Left lung (tissue), 10 donors: ENCODE measurements around the gene NDN. TPM values are rescaled to one million over a fixed set of nuclear protein-coding genes. Genes with fewer than 3 reads are reported as not detected.

ENCODE experiments used
- ATAC-seq: fragments of 200-7000 bp; cut with Tn5 transposase; one replicate; pipeline ENCODE4 v1.9.1; 2020; ENCODE audit warnings: moderate library complexity
- DNase-seq, 4 donors: peaks; one replicate each; pipeline ENCODE4 v3.0.0-alpha.2; 2013 to 2020
- H3K27ac ChIP-seq, 2 donors: fragments of 200-600 bp; sonication (generic) in 1 of 2; one replicate each; pipeline versions ENCODE4 v1.5.0 to v1.8.0; 2020 to 2021
- H3K27me3 ChIP-seq, 2 donors: fragments of 200-600 bp; sonication (generic) in 1 of 2; one replicate each; pipeline versions ENCODE4 v1.5.0 to v1.8.0; 2020 to 2021
- H3K36me3 ChIP-seq, 2 donors: fragments of 200-600 bp; sonication (generic) in 1 of 2; one replicate each; pipeline versions ENCODE4 v1.5.0 to v1.8.0; 2020 to 2021
- H3K4me1 ChIP-seq, 2 donors: fragments of 200-600 bp; one replicate each; pipeline ENCODE4 v1.8.0; 2021
- H3K4me3 ChIP-seq, 2 donors: fragments of 200-600 bp; sonication (generic) in 1 of 2; one replicate each; pipeline versions ENCODE4 v1.5.0 to v1.8.0; 2020 to 2021; ENCODE audit warnings: mild to moderate bottlenecking in 1 of 2
- H3K9me3 ChIP-seq, 2 donors: fragments of 200-600 bp; sonication (generic) in 1 of 2; one replicate each; pipeline versions ENCODE4 v1.5.0 to v1.8.0; 2020 to 2021
- intact Hi-C, 2 donors: fragments of 100-400 bp; cut with DNase I; formaldehyde crosslinking; loops; one replicate each; pipeline versions ENCODE4 v1.11.2 to v1.14.2; 2022
- polyA plus RNA-seq, 6 donors: library from polyadenylated mRNA; unstranded; fragments of 120-200 nt; gene quantifications; one replicate each; pipeline ENCODE4 v1.2.1, GENCODE V29; 2013; ENCODE audit not compliant: insufficient read length in 6 of 6
- total RNA-seq, 2 donors: library from RNA; stranded (reverse); fragmentation: NEBNext Ultra II Directional; extraction: Animal tissue kit (Norgen Biotek cat#: 25700); gene quantifications; one replicate each; pipeline ENCODE4 v1.2.1, GENCODE V29; 2021
- TF ChIP-seq, protein P1 (sequence below), 2 donors: fragments of 200-600 bp; sonication (generic) in 1 of 2; IDR thresholded peaks; one replicate each; pipeline versions ENCODE4 v1.5.0 to v1.8.0; 2021; ENCODE audit warnings: antibody characterized with exemption in 2 of 2
- donor health status: DM: no; HTN: yes; CAD: no.
- donor health status: DM: no; HTN: no; CAD: no.

NDN gene
- total and polyA plus RNA-seq, 8 donors, result 41.7 to 114 (median 91.2) TPM

DNA sequence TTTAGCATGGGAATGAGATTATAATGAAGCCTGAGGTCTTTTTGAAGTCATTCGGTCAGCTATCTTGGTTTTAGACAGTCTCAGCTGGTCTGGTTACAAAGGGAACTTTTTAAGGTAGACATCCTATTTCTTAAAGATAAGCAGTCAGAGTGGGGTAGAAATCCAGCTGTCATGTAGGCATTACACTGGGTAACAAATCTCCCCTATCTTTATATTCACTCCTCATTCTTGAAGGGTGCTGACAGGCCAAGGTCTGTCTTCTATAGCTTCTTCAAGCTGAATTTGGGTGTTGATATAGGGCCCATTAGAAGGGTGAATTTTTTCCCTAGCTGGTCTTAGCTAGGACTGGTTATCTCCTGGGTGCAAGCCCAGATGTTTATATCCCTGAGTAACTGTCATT lies 21.2 kb upstream of the NDN start:
- Histone ChIP-seq H3K27me3 (no peaks in the 10 kb centered on the region), H3K36me3 (no peaks in the 10 kb centered on the region), H3K4me1 (no peaks in the 10 kb centered on the region), H3K9me3 (peaks cover 0 to 22% of the 10 kb centered on the region in 2 donors), H3K27ac (no peak overlapping the region), H3K4me3 (no peak overlapping the region)
- intact Hi-C loops, result no loop called here
- no peak for DNase-seq
- ATAC-seq, result no peak
- TF ChIP-seq, protein P1, sequence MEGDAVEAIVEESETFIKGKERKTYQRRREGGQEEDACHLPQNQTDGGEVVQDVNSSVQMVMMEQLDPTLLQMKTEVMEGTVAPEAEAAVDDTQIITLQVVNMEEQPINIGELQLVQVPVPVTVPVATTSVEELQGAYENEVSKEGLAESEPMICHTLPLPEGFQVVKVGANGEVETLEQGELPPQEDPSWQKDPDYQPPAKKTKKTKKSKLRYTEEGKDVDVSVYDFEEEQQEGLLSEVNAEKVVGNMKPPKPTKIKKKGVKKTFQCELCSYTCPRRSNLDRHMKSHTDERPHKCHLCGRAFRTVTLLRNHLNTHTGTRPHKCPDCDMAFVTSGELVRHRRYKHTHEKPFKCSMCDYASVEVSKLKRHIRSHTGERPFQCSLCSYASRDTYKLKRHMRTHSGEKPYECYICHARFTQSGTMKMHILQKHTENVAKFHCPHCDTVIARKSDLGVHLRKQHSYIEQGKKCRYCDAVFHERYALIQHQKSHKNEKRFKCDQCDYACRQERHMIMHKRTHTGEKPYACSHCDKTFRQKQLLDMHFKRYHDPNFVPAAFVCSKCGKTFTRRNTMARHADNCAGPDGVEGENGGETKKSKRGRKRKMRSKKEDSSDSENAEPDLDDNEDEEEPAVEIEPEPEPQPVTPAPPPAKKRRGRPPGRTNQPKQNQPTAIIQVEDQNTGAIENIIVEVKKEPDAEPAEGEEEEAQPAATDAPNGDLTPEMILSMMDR (IDR thresholded peaks at IDR 0.05), result no peak

DNA sequence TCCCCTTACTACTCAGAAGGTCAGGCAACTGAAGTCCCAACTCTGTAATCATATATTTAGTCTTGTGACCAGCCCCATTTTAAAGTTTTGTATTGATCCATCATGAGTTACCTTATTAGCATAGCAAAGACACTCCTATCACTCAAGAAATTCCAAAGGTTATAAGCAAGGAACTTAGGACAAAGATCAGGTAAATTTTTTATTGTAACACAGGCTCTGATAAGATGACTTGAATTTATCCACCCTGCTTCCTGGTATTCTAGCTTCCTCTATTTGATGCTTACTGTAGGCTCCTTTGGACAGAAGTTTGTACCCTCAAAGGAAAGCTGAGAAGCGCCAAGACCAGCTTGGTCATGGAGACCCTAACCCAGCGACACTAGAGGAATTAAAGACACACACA lies 8.2 kb upstream of the NDN start:
- Histone ChIP-seq H3K9me3 (peaks cover 0 to 5% of the 10 kb centered on the region in 2 donors), H3K36me3 (no peaks in the 10 kb centered on the region), H3K27ac (no peak overlapping the region), H3K27me3 (no peaks in the 10 kb centered on the region), H3K4me1 (peaks cover 0 to 2% of the 10 kb centered on the region in 2 donors), H3K4me3 (no peak overlapping the region)
- ATAC-seq, result no peak
- no peak for DNase-seq
- TF ChIP-seq, protein P1 (IDR thresholded peaks at IDR 0.05), result no peak
- intact Hi-C loops, result loop anchor here in 1 of 2 donors (10.0 kb wide), 1 partner anchor 60 kb away; no protein-coding TSS in a partner anchor

DNA sequence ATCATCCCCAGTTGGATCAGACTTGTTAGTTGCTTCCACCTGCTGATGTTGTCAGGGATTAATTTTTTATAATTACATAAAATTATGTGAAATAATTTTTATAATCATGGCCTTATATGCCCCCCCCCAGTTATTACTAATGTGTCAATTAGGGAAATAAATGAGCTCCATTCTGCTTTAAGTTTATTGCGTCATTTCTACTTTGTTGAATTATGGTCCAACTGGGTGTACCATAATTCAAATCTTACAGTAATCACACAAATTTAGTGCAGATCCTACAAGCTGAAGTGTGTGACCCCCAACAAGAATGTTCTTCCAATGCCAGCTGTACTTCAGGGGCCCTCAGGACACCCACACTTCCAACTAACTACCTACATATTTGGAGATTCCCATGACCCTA lies 7.5 kb upstream of the NDN start:
- no peak for ATAC-seq
- no peaks in the 10 kb centered on the region for H3K36me3 ChIP-seq
- H3K27me3 ChIP-seq, result no peaks in the 10 kb centered on the region
- intact Hi-C loops, result loop anchor here in 1 of 2 donors (10.0 kb wide), 1 partner anchor 60 kb away; no protein-coding TSS in a partner anchor
- H3K4me3 ChIP-seq, result no peak overlapping the region
- TF ChIP-seq, protein P1 (IDR thresholded peaks at IDR 0.05), result no peak
- no peak overlapping the region for H3K27ac ChIP-seq
- H3K9me3 ChIP-seq, result peaks cover 0 to 5% of the 10 kb centered on the region in 2 donors
- no peak for DNase-seq
- peaks cover 0 to 6% of the 10 kb centered on the region in 2 donors for H3K4me1 ChIP-seq

DNA sequence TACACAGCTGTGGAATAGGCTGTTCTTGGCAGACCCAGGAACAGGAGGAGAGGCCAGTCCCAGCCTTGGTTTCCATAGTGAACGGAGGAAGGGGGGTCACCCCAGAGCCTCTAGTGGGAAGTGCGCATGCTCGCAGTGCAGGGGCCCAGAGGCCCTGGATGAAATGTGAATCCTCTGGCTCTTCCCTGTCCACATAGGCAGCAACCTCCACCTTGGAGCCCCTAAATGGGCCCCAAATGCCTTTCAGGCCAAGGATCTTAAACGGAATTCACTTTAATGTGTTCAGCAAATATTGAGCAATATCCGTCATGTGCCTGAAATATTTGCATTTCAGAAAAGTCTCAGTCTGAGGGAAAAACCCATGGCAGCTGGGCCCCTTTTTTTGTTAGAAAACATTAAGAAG lies 3.3 kb upstream of the NDN start:
- Histone ChIP-seq H3K4me1 (peaks cover 0 to 6% of the 10 kb centered on the region in 2 donors), H3K36me3 (no peaks in the 10 kb centered on the region), H3K4me3 (no peak overlapping the region), H3K9me3 (peaks cover 0 to 6% of the 10 kb centered on the region in 2 donors), H3K27ac (peak overlapping the region in 1 of 2 donors; percentile 10), H3K27me3 (peaks cover 0 to 12% of the 10 kb centered on the region in 2 donors)
- ATAC-seq (peak; percentile 85), DNase-seq (peak in 3 of 4 donors; percentile 61 to 93 (median 79))
- intact Hi-C loops, result loop anchor here in 1 of 2 donors (10.0 kb wide), 1 partner anchor 56 kb away; no protein-coding TSS in a partner anchor
- TF ChIP-seq, protein P1 (IDR thresholded peaks at IDR 0.05), result no peak

DNA sequence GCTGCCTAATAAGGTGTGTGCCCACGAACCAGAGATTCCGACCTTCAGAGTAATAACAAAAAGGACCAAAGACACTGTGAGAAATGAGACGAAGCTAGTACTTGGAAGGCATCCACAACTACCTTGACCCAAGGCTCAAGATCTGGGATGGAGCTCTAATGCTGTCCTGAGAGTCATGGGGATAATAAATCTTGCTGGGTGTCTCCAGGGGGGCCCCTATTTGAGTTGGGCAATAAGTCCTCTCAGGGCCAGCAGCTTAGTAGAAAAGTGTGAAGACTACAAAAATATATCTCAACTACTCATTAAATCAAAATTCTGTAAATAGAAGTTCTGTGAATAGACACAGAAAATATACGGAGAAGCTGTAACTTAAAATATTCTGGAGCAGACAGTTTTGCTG lies 2.9 kb upstream of the NDN start:
- no peak overlapping the region for H3K4me3 ChIP-seq
- peak overlapping the region in 1 of 2 donors; percentile 10 for H3K27ac ChIP-seq
- intact Hi-C loops, result loop anchor here in 1 of 2 donors (10.0 kb wide), 1 partner anchor 55 kb away; no protein-coding TSS in a partner anchor
- ATAC-seq, result no peak
- H3K27me3 ChIP-seq, result peaks cover 0 to 12% of the 10 kb centered on the region in 2 donors
- H3K36me3 ChIP-seq, result no peaks in the 10 kb centered on the region
- TF ChIP-seq, protein P1 (IDR thresholded peaks at IDR 0.05), result no peak
- peaks cover 0 to 3% of the 10 kb centered on the region in 2 donors for H3K9me3 ChIP-seq
- DNase-seq, result no peak
- peaks cover 0 to 6% of the 10 kb centered on the region in 2 donors for H3K4me1 ChIP-seq
